ENCODE data around the gene SHROOM2. TPM values are rescaled to one million over a fixed set of nuclear protein-coding genes. Genes with fewer than 3 reads are reported as not detected.

SHROOM2 gene
- total RNA-seq, 1 donor from 2014 or later: 1.8 TPM

DNA sequence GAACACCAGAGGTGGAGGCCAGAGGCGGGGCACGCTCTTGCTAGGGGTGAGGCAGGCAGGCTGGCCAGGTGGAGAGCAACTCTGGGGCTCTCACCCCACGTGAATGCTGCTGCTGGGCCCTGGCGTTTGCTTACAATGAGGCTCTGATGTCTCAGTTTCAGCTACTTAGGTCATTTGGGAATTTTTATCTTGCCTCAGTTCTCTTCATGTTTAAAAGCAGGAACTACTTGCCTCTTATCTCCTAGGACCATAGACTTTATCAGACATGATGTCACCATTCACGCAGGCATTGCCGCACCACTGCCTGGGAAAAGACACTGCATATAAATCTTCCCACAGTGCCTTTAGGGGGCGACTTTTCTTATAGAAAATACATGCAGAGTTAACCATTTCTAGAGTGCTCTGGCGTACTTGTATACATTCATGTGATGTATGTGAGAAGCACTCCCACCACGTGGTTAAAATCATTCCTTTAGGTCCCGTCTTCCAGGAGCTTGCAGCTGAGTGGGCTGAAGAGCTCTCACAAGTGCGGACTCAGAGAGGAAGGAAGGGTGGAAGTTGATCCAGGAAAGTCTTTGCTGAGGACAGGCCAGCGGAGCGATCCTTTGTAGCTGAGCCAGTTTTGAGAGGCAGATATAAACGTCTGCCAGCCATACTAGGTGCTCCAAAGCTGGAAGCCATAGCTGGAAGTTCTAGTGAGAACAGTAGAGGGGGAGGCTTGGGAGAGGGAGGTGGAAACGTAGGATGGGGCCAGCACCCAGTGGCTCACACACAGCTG is 96.6 kb downstream of the SHROOM2 start:
- H3K27me3 ChIP-seq (ENCODE audit: control insufficient read depth, insufficient read depth, low read length): no peaks in the 10 kb centered on the region
- H3K36me3 ChIP-seq (ENCODE audit: control insufficient read depth, insufficient read depth, low read length): no peaks in the 10 kb centered on the region
- no peak overlapping the region for H3K4me3 ChIP-seq (ENCODE audit: low read depth, low read length)
- DNase-seq (ENCODE audit: low read depth): peak; percentile 13
- FAIRE-seq: no peak
- TF ChIP-seq CTCF (IDR thresholded peaks at IDR 0.05; ENCODE audit: insufficient read depth, low read length, severe bottlenecking): peak; percentile 1

- Histone ChIP-seq H3K27me3 (ENCODE audit: control insufficient read depth, insufficient read depth, low read length) (no peaks in the 10 kb centered on the region), H3K36me3 (ENCODE audit: control insufficient read depth, insufficient read depth, low read length) (no peaks in the 10 kb centered on the region), H3K4me3 (ENCODE audit: low read depth, low read length) (no peak overlapping the region)
- TF ChIP-seq CTCF (IDR thresholded peaks at IDR 0.05; ENCODE audit: insufficient read depth, low read length, severe bottlenecking): no peak
- DNase-seq (ENCODE audit: low read depth): no peak
- FAIRE-seq: no peak
Measured at GRCh38 chrX:9884031-9884779, 98.0 kb downstream of the SHROOM2 start.

- DNase-seq (ENCODE audit: low read depth): peak; percentile 48
- TF ChIP-seq CTCF (IDR thresholded peaks at IDR 0.05; ENCODE audit: insufficient read depth, low read length, severe bottlenecking): peak; percentile 83
- FAIRE-seq: no peak
Measured at GRCh38 chrX:9885150-9885549, 98.9 kb downstream of the SHROOM2 start.

DNA sequence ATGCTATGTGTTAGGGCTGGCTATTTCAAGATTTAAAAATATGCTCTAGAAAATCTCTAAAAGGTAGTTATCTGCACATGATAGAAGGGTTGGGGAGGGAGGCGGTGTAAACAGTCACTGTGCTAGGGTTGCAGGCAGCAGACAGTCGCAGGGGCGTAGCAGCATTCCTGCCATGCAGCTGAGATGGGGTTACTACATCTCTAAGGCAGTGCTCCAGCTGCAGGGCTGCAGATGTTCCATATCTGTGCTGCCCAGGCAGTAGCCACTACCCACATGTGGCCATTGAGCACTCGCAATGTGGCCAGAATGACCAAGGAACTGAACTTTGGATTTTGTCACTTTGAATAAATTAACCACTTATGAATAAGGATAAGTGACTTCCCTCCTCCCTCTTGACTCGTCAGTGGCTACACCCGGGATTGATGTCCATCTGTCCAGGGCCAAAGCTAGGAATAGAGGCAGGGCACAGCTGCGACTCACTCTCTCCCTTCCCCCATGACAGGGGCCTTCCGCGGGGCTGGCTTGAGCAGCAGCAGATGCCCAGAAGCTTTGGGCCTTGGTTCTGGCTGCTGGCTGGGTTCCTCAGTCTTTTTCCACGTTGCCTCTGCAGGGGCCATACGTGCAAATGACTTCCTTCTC is 101.5 kb downstream of the SHROOM2 start:
- no peak for FAIRE-seq
- TF ChIP-seq CTCF (IDR thresholded peaks at IDR 0.05; ENCODE audit: insufficient read depth, low read length, severe bottlenecking): no peak
- Histone ChIP-seq H3K4me3 (ENCODE audit: low read depth, low read length) (no peak overlapping the region), H3K36me3 (ENCODE audit: control insufficient read depth, insufficient read depth, low read length) (no peaks in the 10 kb centered on the region), H3K27me3 (ENCODE audit: control insufficient read depth, insufficient read depth, low read length) (no peaks in the 10 kb centered on the region)
- DNase-seq (ENCODE audit: low read depth): no peak

More at GRCh38 chrX:9885150-9885549, 98.9 kb downstream of the SHROOM2 start:
- Histone ChIP-seq H3K27me3 (ENCODE audit: control insufficient read depth, insufficient read depth, low read length) (no peaks in the 10 kb centered on the region), H3K4me3 (ENCODE audit: low read depth, low read length) (no peak overlapping the region), H3K36me3 (ENCODE audit: control insufficient read depth, insufficient read depth, low read length) (no peaks in the 10 kb centered on the region)

DNA sequence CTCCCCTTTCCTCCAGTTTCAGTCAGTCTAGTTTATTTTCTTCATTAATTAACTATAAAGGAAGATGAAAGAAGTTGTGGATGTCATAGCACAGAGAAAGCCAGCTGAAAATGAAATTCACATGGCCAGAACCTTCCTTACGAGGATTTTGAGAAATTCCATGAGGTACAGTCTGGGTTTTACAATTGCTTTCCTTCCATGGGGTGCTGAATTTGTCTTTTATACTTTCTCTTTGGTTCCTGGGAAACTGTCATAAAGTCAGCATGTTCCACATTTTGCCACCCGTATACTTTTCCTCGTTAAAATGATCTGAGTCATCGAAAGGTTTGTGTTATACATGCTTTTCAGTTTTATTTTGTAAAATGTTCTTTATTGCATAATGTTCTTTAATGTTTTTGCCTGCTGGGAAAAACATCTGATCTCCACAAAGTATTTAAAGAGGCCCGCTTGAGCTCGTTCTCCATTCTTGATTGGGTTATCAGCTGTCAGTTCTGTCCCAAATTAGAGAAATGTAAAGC is 102.8 kb downstream of the SHROOM2 start:
- H3K27me3 ChIP-seq (ENCODE audit: control insufficient read depth, insufficient read depth, low read length): no peaks in the 10 kb centered on the region
- H3K4me3 ChIP-seq (ENCODE audit: low read depth, low read length): no peak overlapping the region
- FAIRE-seq (no peak), DNase-seq (ENCODE audit: low read depth) (no peak)
- H3K36me3 ChIP-seq (ENCODE audit: control insufficient read depth, insufficient read depth, low read length): no peaks in the 10 kb centered on the region
- TF ChIP-seq CTCF (IDR thresholded peaks at IDR 0.05; ENCODE audit: insufficient read depth, low read length, severe bottlenecking): no peak
